ENCODE data around the gene GFER. TPM values are rescaled to one million over a fixed set of nuclear protein-coding genes. Genes with fewer than 3 reads are reported as not detected.
A peak's percentile ranks its signal among the peaks of the same experiment; 100 is the strongest.

GFER gene
- total RNA-seq, 1 donor, result 8.7 TPM

GRCh38 chr16:2030036-2030435 lies 46.0 kb downstream of the GFER start:
- Histone ChIP-seq H3K9me3 (ENCODE audit: low read depth, low read length) (no peaks in the 10 kb centered on the region), H3K4me1 (ENCODE audit: insufficient read depth, low read length) (peaks cover 35% of the 10 kb centered on the region), H3K79me2 (ENCODE audit: insufficient read depth, low read length) (peaks cover 19% of the 10 kb centered on the region), H3K27ac (ENCODE audit: low read depth, low read length) (no peak overlapping the region), H3K4me2 (ENCODE audit: insufficient read depth, low read length) (no peak overlapping the region), H4K20me1 (ENCODE audit: insufficient read depth, low read length) (peaks cover 16% of the 10 kb centered on the region), H3K36me3 (ENCODE audit: insufficient read depth, low read length) (no peaks in the 10 kb centered on the region), H2AFZ (ENCODE audit: low read length) (no peak overlapping the region), H3K4me3 (ENCODE audit: insufficient read depth, low read length) (no peak overlapping the region), H3K27me3 (ENCODE audit: insufficient read depth, low read length) (no peaks in the 10 kb centered on the region)
- TF ChIP-seq CTCF (IDR thresholded peaks at IDR 0.05; ENCODE audit: extremely low read depth, low read depth, low read length), result no peak
- no peak for DNase-seq (ENCODE audit: insufficient read length, low spot score, missing footprints)

GRCh38 chr16:2031081-2031577 lies 47.1 kb downstream of the GFER start:
- no peaks in the 10 kb centered on the region for H3K27me3 ChIP-seq (ENCODE audit: insufficient read depth, low read length)
- peaks cover 46% of the 10 kb centered on the region for H3K4me1 ChIP-seq (ENCODE audit: insufficient read depth, low read length)
- peaks cover under 1% of the 10 kb centered on the region for H3K36me3 ChIP-seq (ENCODE audit: insufficient read depth, low read length)
- H3K4me3 ChIP-seq (ENCODE audit: insufficient read depth, low read length), result no peak overlapping the region
- no peak for DNase-seq (ENCODE audit: insufficient read length, low spot score, missing footprints)
- peaks cover 23% of the 10 kb centered on the region for H3K79me2 ChIP-seq (ENCODE audit: insufficient read depth, low read length)
- no peak overlapping the region for H2AFZ ChIP-seq (ENCODE audit: low read length)
- TF ChIP-seq CTCF (IDR thresholded peaks at IDR 0.05; ENCODE audit: extremely low read depth, low read depth, low read length), result no peak
- no peak overlapping the region for H3K4me2 ChIP-seq (ENCODE audit: insufficient read depth, low read length)
- peaks cover 16% of the 10 kb centered on the region for H4K20me1 ChIP-seq (ENCODE audit: insufficient read depth, low read length)
- no peak overlapping the region for H3K27ac ChIP-seq (ENCODE audit: low read depth, low read length)
- H3K9me3 ChIP-seq (ENCODE audit: low read depth, low read length), result no peaks in the 10 kb centered on the region

GRCh38 chr16:2032285-2033056 lies 48.5 kb downstream of the GFER start:
- Histone ChIP-seq H3K4me3 (ENCODE audit: insufficient read depth, low read length) (peak overlapping the region; percentile 58), H3K9me3 (ENCODE audit: low read depth, low read length) (no peaks in the 10 kb centered on the region), H3K79me2 (ENCODE audit: insufficient read depth, low read length) (peaks cover 30% of the 10 kb centered on the region), H2AFZ (ENCODE audit: low read length) (no peak overlapping the region), H4K20me1 (ENCODE audit: insufficient read depth, low read length) (peaks cover 14% of the 10 kb centered on the region), H3K4me1 (ENCODE audit: insufficient read depth, low read length) (peaks cover 48% of the 10 kb centered on the region), H3K27me3 (ENCODE audit: insufficient read depth, low read length) (no peaks in the 10 kb centered on the region), H3K4me2 (ENCODE audit: insufficient read depth, low read length) (peak overlapping the region; percentile 81), H3K27ac (ENCODE audit: low read depth, low read length) (peak overlapping the region; percentile 94), H3K36me3 (ENCODE audit: insufficient read depth, low read length) (peaks cover 14% of the 10 kb centered on the region)
- no peak for TF ChIP-seq CTCF (IDR thresholded peaks at IDR 0.05; ENCODE audit: extremely low read depth, low read depth, low read length)
- peak; percentile 91 for DNase-seq (ENCODE audit: insufficient read length, low spot score, missing footprints)

Measured in osteoblast (primary cell).